K562 (cell line): ENCODE measurements around the gene MECR. TPM values are rescaled to one million over a fixed set of nuclear protein-coding genes. Genes with fewer than 3 reads are reported as not detected.

ENCODE experiments used
- BRCA1 ChIP-seq, 2 experiments: fragments of 450-650 bp in 1 of 2; sonication (generic) in 1 of 2; formaldehyde crosslinking in 1 of 2; IDR thresholded peaks; 2 replicates each; pipeline versions ENCODE4 v1.5.0 to v1.6.1; 2017 to 2020; ENCODE audit warnings: mild to moderate bottlenecking in 1 of 2, missing genetic modification reagents in 1 of 2
- FOS ChIP-seq: IDR thresholded peaks from 3 replicates; pipeline ENCODE4 v1.6.1; 2011; ENCODE audit not compliant: insufficient read length; ENCODE audit errors: extremely low read depth
- HIVEP1 ChIP-seq: fragments of 250-450 bp; sonication (Bioruptor Pico); IDR thresholded peaks from 2 replicates; pipeline ENCODE4 v1.4.0; 2020; ENCODE audit warnings: mild to moderate bottlenecking
- HOXB6 ChIP-seq: fragments of 250-450 bp; sonication (Bioruptor Pico); IDR thresholded peaks from 2 replicates; pipeline ENCODE4 v1.5.1; 2022; ENCODE audit warnings: mild to moderate bottlenecking, borderline replicate concordance
- KLF13 ChIP-seq: fragments of 450-650 bp; IDR thresholded peaks from 2 replicates; pipeline ENCODE4 v1.6.1; 2016; ENCODE audit warnings: missing genetic modification characterization, low read depth, mild to moderate bottlenecking, missing compliant biosample characterization, moderate library complexity, borderline replicate concordance
- PATZ1 ChIP-seq: fragments of 250-450 bp; sonication (Bioruptor Pico); IDR thresholded peaks from 2 replicates; pipeline ENCODE4 v1.5.0; 2020; ENCODE audit warnings: mild to moderate bottlenecking, borderline replicate concordance
- PKNOX1 ChIP-seq: fragments of 450-650 bp; IDR thresholded peaks from 2 replicates; pipeline ENCODE4 v1.6.1; 2016
- POLR2AphosphoS5 ChIP-seq: IDR thresholded peaks from 2 replicates; pipeline ENCODE4 v1.6.1; 2011; ENCODE audit warnings: mild to moderate bottlenecking, low read depth, low read length, moderate library complexity; ENCODE audit not compliant: control insufficient read depth, insufficient read depth
- POLR2H ChIP-seq: IDR thresholded peaks from 2 replicates; pipeline ENCODE4 v1.6.1; 2016; ENCODE audit warnings: missing genetic modification characterization, low read depth, mild to moderate bottlenecking, control low read depth, missing compliant biosample characterization, moderate library complexity
- RBM17 ChIP-seq: fragments of 200-400 bp; formaldehyde crosslinking; IDR thresholded peaks from 2 replicates; pipeline ENCODE4 v1.6.1; 2017; ENCODE audit warnings: low read depth, mild to moderate bottlenecking, low read length, borderline replicate concordance
- RBM22 ChIP-seq: fragments of 200-400 bp; formaldehyde crosslinking; IDR thresholded peaks from 2 replicates; pipeline ENCODE4 v1.6.1; 2018; ENCODE audit warnings: low read length, low read depth; ENCODE audit not compliant: poor library complexity, severe bottlenecking
- USF1 ChIP-seq: sonication (generic); formaldehyde crosslinking; IDR thresholded peaks from 2 replicates; pipeline ENCODE4 v1.9.0; 2022; ENCODE audit warnings: mild to moderate bottlenecking, missing genetic modification reagents
- ZNF232 ChIP-seq: sonication (generic); formaldehyde crosslinking; IDR thresholded peaks from 2 replicates; pipeline ENCODE4 v1.8.0; 2022; ENCODE audit warnings: mild to moderate bottlenecking, missing genetic modification reagents
- ZNF263 ChIP-seq: sonication (generic); formaldehyde crosslinking; IDR thresholded peaks from 2 replicates; pipeline ENCODE4 v1.8.0; 2022; ENCODE audit warnings: mild to moderate bottlenecking, missing genetic modification reagents, borderline replicate concordance
- ZNF282 ChIP-seq: sonication (generic); formaldehyde crosslinking; IDR thresholded peaks from 2 replicates; pipeline ENCODE4 v1.8.1; 2023; ENCODE audit warnings: missing genetic modification reagents
- ZNF551 ChIP-seq: fragments of 250-450 bp; sonication (Bioruptor Pico); IDR thresholded peaks from 2 replicates; pipeline ENCODE4 v1.5.0; 2021; ENCODE audit warnings: mild to moderate bottlenecking, moderate library complexity
- ZNF644 ChIP-seq: fragments of 200-800 bp; sonication (Bioruptor generic); IDR thresholded peaks from 2 replicates; pipeline ENCODE4 v1.6.1; 2016; ENCODE audit warnings: low read depth, missing genetic modification characterization, missing compliant biosample characterization
- ZSCAN29 ChIP-seq: fragments of 450-650 bp; IDR thresholded peaks from 2 replicates; pipeline ENCODE4 v1.6.1; 2017
- polyA plus RNA-seq, 8 experiments: library from polyadenylated mRNA; depleted of rRNA in 4 of 8; stranded (reverse) in 5 of 8; unstranded in 3 of 8; fragments of >200 nt; fragmentation: Nextera tagmentation in 2 of 8; fragmentation: Illumina TruSeq in 1 of 8; extraction: Ambion mirVana in 2 of 8; extraction: Trizol in 1 of 8; gene quantifications; 2 replicates each; pipeline versions ENCODE4 v1.2.1 to v1.2.3, GENCODE V29; 2011 to 2014; ENCODE audit warnings: inconsistent platforms in 1 of 8, missing spikeins in 1 of 8
- total RNA-seq, 7 experiments: library from RNA; depleted of rRNA in 6 of 7; stranded (reverse); fragments of >200 nt in 6 of 7; fragmentation: Illumina TruSeq in 2 of 7; extraction: Trizol in 2 of 7; gene quantifications; 2 replicates each; pipeline versions ENCODE4 v1.2.1 to v1.2.3, GENCODE V29; 2011 to 2021; ENCODE audit warnings: low replicate concordance in 1 of 7
- TF ChIP-seq, protein P1 (sequence below): fragments of 150-350 bp; conservative IDR thresholded peaks from 2 replicates; pipeline ENCODE4 v1.6.1; 2014; ENCODE audit warnings: low read length
- TF ChIP-seq, protein P2 (sequence below): fragments of 450-650 bp; conservative IDR thresholded peaks from 2 replicates; pipeline ENCODE4 v1.6.1; 2016; ENCODE audit warnings: missing genetic modification characterization, low read depth, mild to moderate bottlenecking, missing compliant biosample characterization, moderate library complexity

The MECR gene
- total and polyA plus RNA-seq, 9 of the 15 experiments (the other 6 are each of a cell fraction or from before 2014, with no cell fraction given) = 10.4 to 58.6 (median 42.9) TPM

DNA sequence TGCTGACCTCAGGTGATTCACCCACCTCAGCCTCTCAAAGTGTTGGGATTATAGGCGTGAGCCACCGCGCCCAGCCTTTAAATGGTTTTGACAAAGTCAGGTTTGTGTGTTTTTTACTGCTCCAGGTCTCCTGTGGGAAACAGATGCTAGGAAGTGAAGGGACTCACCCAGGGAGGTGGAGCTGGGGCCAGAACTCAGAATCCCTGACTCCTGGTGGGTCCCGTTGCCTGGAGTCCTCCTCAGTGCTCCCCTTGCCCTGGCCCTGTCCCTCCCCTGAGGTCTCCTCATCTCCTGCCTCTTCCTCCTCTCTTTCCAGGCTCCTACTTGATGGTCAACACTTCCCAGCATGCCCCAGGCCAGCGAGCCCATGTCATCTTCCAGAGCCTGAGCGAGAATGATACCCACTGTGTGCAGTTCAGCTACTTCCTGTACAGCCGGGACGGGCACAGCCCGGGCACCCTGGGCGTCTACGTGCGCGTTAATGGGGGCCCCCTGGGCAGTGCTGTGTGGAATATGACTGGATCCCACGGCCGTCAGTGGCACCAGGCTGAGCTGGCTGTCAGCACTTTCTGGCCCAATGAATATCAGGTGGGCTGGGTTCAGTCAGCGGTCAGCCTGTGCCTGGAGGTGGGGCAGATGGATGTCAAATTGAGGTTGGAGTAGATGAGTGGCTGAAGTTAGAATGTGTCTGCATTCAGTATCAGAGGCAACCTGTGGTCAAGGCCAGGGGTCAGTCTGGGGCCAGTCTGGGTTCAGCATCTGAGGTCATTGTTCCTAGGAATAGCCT is 27.6 kb upstream of the MECR start (continued):
- TF ChIP-seq PATZ1 (CRISPR knock-in tag) = no peak
- TF ChIP-seq KLF13 (tag) = no peak
- peak; percentile 56; the same call in 1 of the 2 replicates for TF ChIP-seq PKNOX1
- TF ChIP-seq ZNF282 (CRISPR knock-in tag) = no peak
- TF ChIP-seq POLR2AphosphoS5 = no peak
- no peak for TF ChIP-seq POLR2H (tag)
- TF ChIP-seq USF1 = no peak
- no peak for TF ChIP-seq HOXB6 (CRISPR knock-in tag)
- no peak for TF ChIP-seq RBM22
- TF ChIP-seq, protein P1, sequence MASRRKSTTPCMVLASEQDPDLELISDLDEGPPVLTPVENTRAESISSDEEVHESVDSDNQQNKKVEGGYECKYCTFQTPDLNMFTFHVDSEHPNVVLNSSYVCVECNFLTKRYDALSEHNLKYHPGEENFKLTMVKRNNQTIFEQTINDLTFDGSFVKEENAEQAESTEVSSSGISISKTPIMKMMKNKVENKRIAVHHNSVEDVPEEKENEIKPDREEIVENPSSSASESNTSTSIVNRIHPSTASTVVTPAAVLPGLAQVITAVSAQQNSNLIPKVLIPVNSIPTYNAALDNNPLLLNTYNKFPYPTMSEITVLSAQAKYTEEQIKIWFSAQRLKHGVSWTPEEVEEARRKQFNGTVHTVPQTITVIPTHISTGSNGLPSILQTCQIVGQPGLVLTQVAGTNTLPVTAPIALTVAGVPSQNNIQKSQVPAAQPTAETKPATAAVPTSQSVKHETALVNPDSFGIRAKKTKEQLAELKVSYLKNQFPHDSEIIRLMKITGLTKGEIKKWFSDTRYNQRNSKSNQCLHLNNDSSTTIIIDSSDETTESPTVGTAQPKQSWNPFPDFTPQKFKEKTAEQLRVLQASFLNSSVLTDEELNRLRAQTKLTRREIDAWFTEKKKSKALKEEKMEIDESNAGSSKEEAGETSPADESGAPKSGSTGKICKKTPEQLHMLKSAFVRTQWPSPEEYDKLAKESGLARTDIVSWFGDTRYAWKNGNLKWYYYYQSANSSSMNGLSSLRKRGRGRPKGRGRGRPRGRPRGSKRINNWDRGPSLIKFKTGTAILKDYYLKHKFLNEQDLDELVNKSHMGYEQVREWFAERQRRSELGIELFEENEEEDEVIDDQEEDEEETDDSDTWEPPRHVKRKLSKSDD = no peak
- TF ChIP-seq HIVEP1 = no peak
- TF ChIP-seq ZSCAN29 = no peak
- no peak for TF ChIP-seq RBM17
- TF ChIP-seq FOS = no peak
- no peak for TF ChIP-seq ZNF551 (CRISPR knock-in tag)
- TF ChIP-seq ZNF263 (CRISPR knock-in tag) = peak; percentile 78
- TF ChIP-seq, protein P2, sequence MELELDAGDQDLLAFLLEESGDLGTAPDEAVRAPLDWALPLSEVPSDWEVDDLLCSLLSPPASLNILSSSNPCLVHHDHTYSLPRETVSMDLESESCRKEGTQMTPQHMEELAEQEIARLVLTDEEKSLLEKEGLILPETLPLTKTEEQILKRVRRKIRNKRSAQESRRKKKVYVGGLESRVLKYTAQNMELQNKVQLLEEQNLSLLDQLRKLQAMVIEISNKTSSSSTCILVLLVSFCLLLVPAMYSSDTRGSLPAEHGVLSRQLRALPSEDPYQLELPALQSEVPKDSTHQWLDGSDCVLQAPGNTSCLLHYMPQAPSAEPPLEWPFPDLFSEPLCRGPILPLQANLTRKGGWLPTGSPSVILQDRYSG (tag) = no peak
- no peak for TF ChIP-seq ZNF644 (tag)
- TF ChIP-seq BRCA1 (IDR thresholded peaks at IDR 0.05) = no peak
- no peak for TF ChIP-seq BRCA1 (CRISPR knock-in tag; IDR thresholded peaks at IDR 0.05)
- TF ChIP-seq ZNF232 (CRISPR knock-in tag) = no peak
